ENCODE measurements around the gene SLC39A13. TPM values are rescaled to one million over a fixed set of nuclear protein-coding genes. Genes with fewer than 3 reads are reported as not detected.

The SLC39A13 gene
- total and polyA plus RNA-seq, 12 donors = 8.2 to 92.9 (median 58.6) TPM

DNA sequence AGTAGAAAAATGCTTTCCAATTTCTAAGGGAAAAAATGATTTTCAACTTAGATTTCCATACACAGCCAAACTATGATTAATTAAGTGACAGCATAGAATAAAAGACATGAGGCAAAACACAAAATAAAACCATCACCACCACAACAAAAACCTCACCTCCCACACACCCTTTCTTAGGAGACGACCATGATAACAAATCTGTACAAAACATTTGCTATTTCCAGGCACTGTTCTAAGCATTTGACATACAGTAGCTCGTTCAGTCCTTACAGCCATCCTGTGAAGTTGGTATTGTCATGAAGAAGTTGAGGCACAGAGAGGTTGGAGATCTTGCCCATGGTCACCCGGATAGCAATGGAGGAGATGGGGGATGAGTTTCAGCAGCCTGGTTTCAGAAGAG lies 38.7 kb upstream of the SLC39A13 start:
- TF ChIP-seq POLR2A (IDR thresholded peaks at IDR 0.05) = no peak
- TF ChIP-seq, protein P1, sequence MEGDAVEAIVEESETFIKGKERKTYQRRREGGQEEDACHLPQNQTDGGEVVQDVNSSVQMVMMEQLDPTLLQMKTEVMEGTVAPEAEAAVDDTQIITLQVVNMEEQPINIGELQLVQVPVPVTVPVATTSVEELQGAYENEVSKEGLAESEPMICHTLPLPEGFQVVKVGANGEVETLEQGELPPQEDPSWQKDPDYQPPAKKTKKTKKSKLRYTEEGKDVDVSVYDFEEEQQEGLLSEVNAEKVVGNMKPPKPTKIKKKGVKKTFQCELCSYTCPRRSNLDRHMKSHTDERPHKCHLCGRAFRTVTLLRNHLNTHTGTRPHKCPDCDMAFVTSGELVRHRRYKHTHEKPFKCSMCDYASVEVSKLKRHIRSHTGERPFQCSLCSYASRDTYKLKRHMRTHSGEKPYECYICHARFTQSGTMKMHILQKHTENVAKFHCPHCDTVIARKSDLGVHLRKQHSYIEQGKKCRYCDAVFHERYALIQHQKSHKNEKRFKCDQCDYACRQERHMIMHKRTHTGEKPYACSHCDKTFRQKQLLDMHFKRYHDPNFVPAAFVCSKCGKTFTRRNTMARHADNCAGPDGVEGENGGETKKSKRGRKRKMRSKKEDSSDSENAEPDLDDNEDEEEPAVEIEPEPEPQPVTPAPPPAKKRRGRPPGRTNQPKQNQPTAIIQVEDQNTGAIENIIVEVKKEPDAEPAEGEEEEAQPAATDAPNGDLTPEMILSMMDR (IDR thresholded peaks at IDR 0.05) = no peak
- DNase-seq = no peak
- no peaks in the 10 kb centered on the region for H3K9me3 ChIP-seq (replicated peaks in 1 of 3)
- WGBS, 4 donors = 45 to 61% (median 59%) methylated on average over 3 of the region's 3 CpGs
- H3K36me3 ChIP-seq (replicated peaks in 1 of 2) = no peaks in the 10 kb centered on the region
- H3K27ac ChIP-seq = peak overlapping the region in 3 of 5 donors; percentile 11 to 36 (median 21)
- peaks cover 4 to 7% of the 10 kb centered on the region in 2 donors for H3K4me1 ChIP-seq (replicated peaks in 1 of 2)
- H3K4me3 ChIP-seq = no peak overlapping the region
- intact Hi-C loops (cut with DNase I) = loop anchor here in 1 of 2 donors (5.0 kb wide), 2 partner anchors 43 to 83 kb away; no protein-coding TSS in a partner anchor
- H3K27me3 ChIP-seq = no peaks in the 10 kb centered on the region

DNA sequence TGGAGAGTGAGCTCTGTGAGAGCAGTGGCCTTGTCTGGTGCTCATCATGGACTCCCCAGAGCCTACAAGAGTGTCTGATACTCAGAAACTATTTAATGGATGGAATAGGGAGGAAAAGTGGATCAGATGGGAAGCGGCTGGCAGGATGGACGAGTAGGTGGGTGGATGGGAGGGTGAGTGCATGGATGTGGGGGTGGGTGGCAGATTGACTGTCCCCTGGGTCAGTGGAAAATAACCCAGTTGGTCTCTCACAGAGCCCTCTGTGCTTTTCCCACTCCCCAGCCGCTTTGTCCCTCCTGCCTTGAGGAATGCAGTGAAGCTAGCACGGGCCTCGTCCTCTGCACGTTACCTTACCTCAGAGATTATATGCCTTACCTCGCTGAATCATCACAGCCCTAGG lies 36.0 kb upstream of the SLC39A13 start:
- intact Hi-C loops (cut with DNase I) = loop anchor here in 1 of 2 donors (5.0 kb wide), 2 partner anchors 40 to 80 kb away; no protein-coding TSS in a partner anchor
- no peak for TF ChIP-seq POLR2A (IDR thresholded peaks at IDR 0.05)
- TF ChIP-seq, protein P1 (IDR thresholded peaks at IDR 0.05) = no peak
- Histone ChIP-seq H3K27me3 (no peaks in the 10 kb centered on the region), H3K4me1 (replicated peaks in 1 of 2) (peaks cover 4 to 7% of the 10 kb centered on the region in 2 donors), H3K4me3 (no peak overlapping the region), H3K9me3 (replicated peaks in 1 of 3) (no peaks in the 10 kb centered on the region), H3K27ac (no peak overlapping the region), H3K36me3 (replicated peaks in 1 of 2) (no peaks in the 10 kb centered on the region)
- DNase-seq = no peak
- WGBS, 4 donors = 71 to 85% (median 78%) methylated on average over 7 of the region's 7 CpGs

DNA sequence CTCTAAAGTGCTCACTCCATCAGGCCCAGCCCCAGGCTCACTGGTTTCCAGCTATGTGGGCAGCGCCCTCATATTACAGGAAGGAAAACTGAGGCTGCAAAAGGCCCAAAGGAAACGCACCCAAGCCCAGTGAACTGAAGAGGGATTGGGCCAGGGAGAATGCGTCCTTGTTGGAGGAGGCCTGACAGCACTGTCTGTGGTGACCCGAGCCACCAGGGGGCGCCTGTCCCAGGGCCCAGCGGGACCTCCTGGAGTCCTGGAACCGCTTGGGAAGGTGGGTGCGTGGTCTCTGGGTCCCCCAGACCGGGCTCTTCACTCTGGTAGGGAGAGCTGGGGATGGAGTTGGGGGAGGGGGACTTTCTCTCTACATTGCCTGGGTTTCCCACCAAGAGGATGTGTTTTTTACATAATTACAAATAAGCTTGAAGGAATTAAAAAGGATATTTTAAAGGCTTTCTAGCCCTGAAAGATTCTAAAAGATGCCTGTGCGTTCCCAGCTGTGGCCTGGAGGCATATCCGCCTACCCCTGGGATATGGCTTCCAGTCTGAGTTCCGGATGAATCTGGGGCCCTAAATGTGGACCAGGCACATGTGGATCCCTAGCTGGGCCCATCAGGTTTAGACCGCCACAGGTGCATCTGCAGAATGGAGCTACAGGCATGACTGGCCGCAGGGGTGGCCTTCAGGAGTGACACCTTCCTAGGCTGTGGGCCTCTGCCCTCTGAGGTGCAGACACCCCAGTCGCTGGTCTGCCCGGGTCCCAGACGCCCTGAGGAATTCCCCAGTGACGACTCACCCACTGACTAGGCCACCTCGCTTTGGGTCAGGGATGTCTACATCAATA lies 34.3 kb upstream of the SLC39A13 start:
- WGBS, 4 donors = 17 to 36% (median 32%) methylated on average over 6 to 19 of the region's 19 CpGs

DNA sequence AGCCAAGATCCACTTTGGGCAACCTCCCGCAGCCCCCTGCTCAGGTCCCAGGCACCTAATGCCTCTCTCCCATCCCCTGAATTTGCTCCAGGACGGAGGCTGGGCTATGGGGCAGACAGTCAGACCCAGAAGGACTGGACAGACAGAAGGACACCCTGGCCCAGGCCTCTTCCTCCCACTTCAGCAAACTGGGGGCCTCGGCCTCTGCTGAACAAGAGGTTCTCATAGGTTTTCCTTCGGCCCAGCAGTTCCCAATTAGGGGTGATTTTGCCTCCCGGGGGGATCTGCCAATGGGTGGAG lies 33.7 kb upstream of the SLC39A13 start:
- peak overlapping the region in 1 of 5 donors; percentile 58 for H3K27ac ChIP-seq
- WGBS, 4 donors = 60 to 76% (median 73%) methylated on average over 2 to 5 of the region's 5 CpGs; no CpG with 5 or more reads in 1 of the 4 donors
- H3K4me3 ChIP-seq = no peak overlapping the region
- no peaks in the 10 kb centered on the region for H3K9me3 ChIP-seq (replicated peaks in 1 of 3)
- H3K27me3 ChIP-seq = no peaks in the 10 kb centered on the region
- H3K4me1 ChIP-seq (replicated peaks in 1 of 2) = peaks cover 0 to 1% of the 10 kb centered on the region in 2 donors
- intact Hi-C loops (cut with DNase I) = loop anchor here (5.0 kb wide), 2 partner anchors 38 to 78 kb away; no protein-coding TSS in a partner anchor
- TF ChIP-seq, protein P1 (IDR thresholded peaks at IDR 0.05) = no peak
- no peak for TF ChIP-seq POLR2A (IDR thresholded peaks at IDR 0.05)
- no peaks in the 10 kb centered on the region for H3K36me3 ChIP-seq (replicated peaks in 1 of 2)
- no peak for DNase-seq

More for the DNA sequence above, 34.3 kb upstream of the SLC39A13 start:
- Histone ChIP-seq H3K4me3 (no peak overlapping the region), H3K9me3 (replicated peaks in 1 of 3) (no peaks in the 10 kb centered on the region), H3K36me3 (replicated peaks in 1 of 2) (no peaks in the 10 kb centered on the region), H3K27me3 (no peaks in the 10 kb centered on the region), H3K27ac (peak overlapping the region in 1 of 5 donors; percentile 58), H3K4me1 (replicated peaks in 1 of 2) (peaks cover 3 to 6% of the 10 kb centered on the region in 2 donors)
- intact Hi-C loops (cut with DNase I) = loop anchor here in 1 of 2 donors (5.0 kb wide), 2 partner anchors 38 to 78 kb away; no protein-coding TSS in a partner anchor
- no peak for TF ChIP-seq POLR2A (IDR thresholded peaks at IDR 0.05)
- TF ChIP-seq, protein P1 (IDR thresholded peaks at IDR 0.05) = peak; percentile 85 to 97 (median 94)
- DNase-seq = peak; percentile 81 to 92 (median 88)
